ENCODE measurements around the gene INTS11.

Gene INTS11

DNA sequence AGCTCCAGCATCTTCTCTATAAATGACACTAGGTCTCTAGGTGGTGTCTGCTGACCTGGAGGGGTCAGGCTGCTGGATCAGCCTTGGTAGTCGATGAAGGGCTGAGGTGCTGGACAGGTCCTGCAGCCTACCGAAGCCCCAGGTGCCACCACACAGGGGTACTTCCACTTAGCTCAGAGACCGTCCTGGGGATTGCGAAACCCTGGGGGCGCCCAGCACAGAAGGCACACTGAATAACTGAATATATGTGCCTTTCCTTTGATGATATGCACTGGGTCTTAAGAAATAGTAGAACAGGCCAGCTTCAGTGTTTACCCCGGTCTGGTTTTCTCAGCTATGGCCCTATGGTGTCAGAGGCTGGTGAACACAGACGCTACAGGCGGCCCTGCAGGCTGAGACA is 61.7 kb downstream of the INTS11 start:
- DNase-seq (ENCODE audit: low spot score), result no peak

DNA sequence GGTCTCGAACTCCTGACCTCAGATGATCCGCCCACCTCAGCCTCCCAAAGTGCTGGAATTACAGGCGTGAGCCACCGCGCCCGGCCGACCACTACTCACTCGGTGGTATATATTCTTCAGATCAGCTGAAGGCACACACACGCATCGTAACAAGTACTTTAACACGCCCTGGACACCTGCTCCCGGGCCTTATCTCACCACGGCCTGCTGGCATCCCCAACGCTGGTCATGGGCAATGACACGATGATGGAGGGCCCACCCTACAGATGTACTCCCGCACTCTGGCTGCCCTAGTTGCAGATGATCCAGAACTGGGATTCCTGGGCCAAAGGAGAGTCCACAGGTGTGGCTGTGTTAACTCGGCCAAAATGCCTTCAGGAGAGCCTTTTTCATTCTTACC is 62.4 kb downstream of the INTS11 start:
- no peak for DNase-seq (ENCODE audit: low spot score)
